ENCODE results near the gene CCNJ.

CCNJ gene

GRCh38 chr10:96092999-96093767, 49.8 kb downstream of the CCNJ start:
- TF ChIP-seq, protein P1, sequence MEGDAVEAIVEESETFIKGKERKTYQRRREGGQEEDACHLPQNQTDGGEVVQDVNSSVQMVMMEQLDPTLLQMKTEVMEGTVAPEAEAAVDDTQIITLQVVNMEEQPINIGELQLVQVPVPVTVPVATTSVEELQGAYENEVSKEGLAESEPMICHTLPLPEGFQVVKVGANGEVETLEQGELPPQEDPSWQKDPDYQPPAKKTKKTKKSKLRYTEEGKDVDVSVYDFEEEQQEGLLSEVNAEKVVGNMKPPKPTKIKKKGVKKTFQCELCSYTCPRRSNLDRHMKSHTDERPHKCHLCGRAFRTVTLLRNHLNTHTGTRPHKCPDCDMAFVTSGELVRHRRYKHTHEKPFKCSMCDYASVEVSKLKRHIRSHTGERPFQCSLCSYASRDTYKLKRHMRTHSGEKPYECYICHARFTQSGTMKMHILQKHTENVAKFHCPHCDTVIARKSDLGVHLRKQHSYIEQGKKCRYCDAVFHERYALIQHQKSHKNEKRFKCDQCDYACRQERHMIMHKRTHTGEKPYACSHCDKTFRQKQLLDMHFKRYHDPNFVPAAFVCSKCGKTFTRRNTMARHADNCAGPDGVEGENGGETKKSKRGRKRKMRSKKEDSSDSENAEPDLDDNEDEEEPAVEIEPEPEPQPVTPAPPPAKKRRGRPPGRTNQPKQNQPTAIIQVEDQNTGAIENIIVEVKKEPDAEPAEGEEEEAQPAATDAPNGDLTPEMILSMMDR (IDR thresholded peaks at IDR 0.05; ENCODE audit: insufficient read depth, low read depth, low read length, missing control alignments): no peak
- DNase-seq (ENCODE audit: low read depth): no peak
- no peak overlapping the region for H3K4me3 ChIP-seq (ENCODE audit: low read depth, low read length)

DNA sequence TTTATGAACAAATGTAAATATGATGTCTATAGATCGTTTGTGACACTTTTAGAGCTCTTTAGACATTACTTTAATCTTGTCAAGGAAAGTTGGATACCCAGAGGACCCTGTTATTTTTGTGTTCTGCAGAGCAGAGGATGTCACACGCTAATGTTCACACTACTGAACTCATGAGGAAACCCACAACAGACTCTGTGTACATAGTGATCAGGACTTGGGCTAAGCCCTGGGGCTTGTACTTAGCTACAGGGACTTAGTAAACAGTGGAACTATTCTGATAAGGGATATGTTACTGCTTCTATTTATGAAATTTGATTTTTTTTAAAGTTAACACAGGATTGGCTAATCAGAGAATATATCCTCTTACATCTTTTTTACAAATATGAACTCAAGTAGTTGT, 50.6 kb downstream of the CCNJ start:
- TF ChIP-seq, protein P1 (IDR thresholded peaks at IDR 0.05; ENCODE audit: insufficient read depth, low read depth, low read length, missing control alignments): no peak
- H3K4me3 ChIP-seq (ENCODE audit: low read depth, low read length): no peak overlapping the region

DNA sequence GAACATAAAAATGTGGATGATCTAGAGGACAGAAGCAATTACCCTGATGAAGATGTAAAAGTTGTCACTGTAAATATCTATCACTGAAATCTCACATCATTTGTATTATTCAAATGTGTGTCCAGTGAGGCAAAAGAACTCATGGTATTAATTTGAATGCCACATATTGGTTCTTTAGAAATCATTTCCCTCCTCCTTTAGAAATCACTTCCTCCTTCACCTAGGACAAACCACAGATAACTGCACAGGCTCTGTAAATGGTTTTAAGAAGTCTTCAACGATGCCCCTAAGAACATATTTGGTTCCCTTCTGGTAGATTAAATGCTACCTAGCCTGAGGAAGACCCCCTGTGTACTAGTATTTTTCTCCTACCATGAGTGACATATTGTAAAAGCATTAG, 53.6 kb downstream of the CCNJ start:
- H3K4me3 ChIP-seq (ENCODE audit: low read depth, low read length): no peak overlapping the region
- TF ChIP-seq, protein P1 (IDR thresholded peaks at IDR 0.05; ENCODE audit: insufficient read depth, low read depth, low read length, missing control alignments): no peak
- no peak for DNase-seq (ENCODE audit: low read depth)

More for the DNA sequence above, 50.6 kb downstream of the CCNJ start:
- DNase-seq (ENCODE audit: low read depth): no peak

DNA sequence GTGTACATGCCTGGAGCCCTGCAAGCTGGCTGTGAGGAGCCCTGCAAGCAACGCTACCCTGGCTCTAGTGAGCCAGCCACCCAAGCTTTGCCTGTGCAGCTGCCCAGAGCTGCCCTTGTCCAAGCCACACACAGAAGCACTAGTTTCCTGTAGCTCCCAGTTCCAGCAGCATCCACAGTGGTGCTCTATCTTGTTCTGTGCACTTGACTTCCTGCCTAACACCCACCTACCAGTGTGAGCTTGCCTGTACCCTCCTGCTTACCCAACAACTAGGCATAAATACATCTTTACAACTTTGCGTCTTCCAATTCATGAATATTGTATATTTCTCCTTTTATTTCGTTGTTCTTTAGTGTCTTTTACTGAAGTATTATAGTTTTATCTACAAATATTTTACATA, 54.5 kb downstream of the CCNJ start:
- DNase-seq (ENCODE audit: low read depth): no peak
- no peak overlapping the region for H3K4me3 ChIP-seq (ENCODE audit: low read depth, low read length)
- TF ChIP-seq, protein P1 (IDR thresholded peaks at IDR 0.05; ENCODE audit: insufficient read depth, low read depth, low read length, missing control alignments): no peak

DNA sequence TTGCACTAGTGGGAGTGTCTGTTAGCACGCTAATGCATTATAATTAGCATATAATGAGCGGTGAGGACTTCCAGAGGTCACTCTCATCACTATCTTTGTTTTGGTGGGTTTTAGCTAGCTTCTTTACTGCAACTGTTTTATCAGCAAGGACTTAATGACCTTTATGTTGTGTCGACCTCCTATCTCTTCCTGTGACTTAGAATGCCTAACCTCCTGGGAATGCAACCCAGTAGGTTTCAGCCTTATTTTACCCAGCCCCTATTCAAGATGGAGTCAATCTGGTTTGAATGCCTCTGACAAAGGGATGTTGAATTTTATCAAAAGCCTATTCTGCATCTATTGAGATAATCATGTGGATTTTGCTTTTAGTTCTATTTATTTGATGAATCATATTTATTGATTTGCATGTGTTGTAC, 64.2 kb downstream of the CCNJ start:
- H3K4me3 ChIP-seq (ENCODE audit: low read depth, low read length): no peak overlapping the region
- TF ChIP-seq, protein P1 (IDR thresholded peaks at IDR 0.05; ENCODE audit: insufficient read depth, low read depth, low read length, missing control alignments): no peak
- DNase-seq (ENCODE audit: low read depth): no peak

Measured in GM12865 (cell line).